ENCODE measurements around the gene FHL1. TPM values are rescaled to one million over a fixed set of nuclear protein-coding genes. Genes with fewer than 3 reads are reported as not detected.
A peak's percentile ranks its signal among the peaks of the same experiment; 100 is the strongest.

Gene FHL1
- total RNA-seq, 1 donor from 2014 or later = 122 TPM

- peak; percentile 65 to 74 for DNase-seq (ENCODE audit: low read depth in 2 of 2)
Observed at GRCh38 chrX:136185401-136186022, 38.2 kb downstream of the FHL1 start.

GRCh38 chrX:136186023-136186413 is 38.7 kb downstream of the FHL1 start:
- DNase-seq (ENCODE audit: low read depth in 2 of 2) = no peak

GRCh38 chrX:136189222-136189621 is 41.9 kb downstream of the FHL1 start:
- peak; percentile 69 to 84 for DNase-seq (ENCODE audit: low read depth in 2 of 2)

- DNase-seq (ENCODE audit: low read depth in 2 of 2) = no peak
Observed at GRCh38 chrX:136190038-136190713, 42.8 kb downstream of the FHL1 start.

- DNase-seq (ENCODE audit: low read depth in 2 of 2) = peak; percentile 75 to 90
Observed at GRCh38 chrX:136191171-136191570, 43.8 kb downstream of the FHL1 start.

- no peak for DNase-seq (ENCODE audit: low read depth in 2 of 2)
Observed at GRCh38 chrX:136192135-136192534, 44.8 kb downstream of the FHL1 start.

GRCh38 chrX:136192839-136193414 is 45.6 kb downstream of the FHL1 start:
- no peak for DNase-seq (ENCODE audit: low read depth in 2 of 2)

- no peak for DNase-seq (ENCODE audit: low read depth in 2 of 2)
Observed at GRCh38 chrX:136193771-136194170, 46.4 kb downstream of the FHL1 start.

- DNase-seq (ENCODE audit: low read depth in 2 of 2) = no peak
Observed at GRCh38 chrX:136194536-136194935, 47.2 kb downstream of the FHL1 start.

GRCh38 chrX:136195247-136195646 is 47.9 kb downstream of the FHL1 start:
- peak in 1 of 2 donors; percentile 86 for DNase-seq (ENCODE audit: low read depth in 2 of 2)

GRCh38 chrX:136196691-136197155 is 49.4 kb downstream of the FHL1 start:
- DNase-seq (ENCODE audit: low read depth in 2 of 2) = no peak

GRCh38 chrX:136198010-136198409 is 50.7 kb downstream of the FHL1 start:
- DNase-seq (ENCODE audit: low read depth in 2 of 2) = no peak

- no peak for DNase-seq (ENCODE audit: low read depth in 2 of 2)
Observed at GRCh38 chrX:136198678-136199243, 51.4 kb downstream of the FHL1 start.

GRCh38 chrX:136199365-136199764 is 52.0 kb downstream of the FHL1 start:
- DNase-seq (ENCODE audit: low read depth in 2 of 2) = no peak

GRCh38 chrX:136200466-136200865 is 53.1 kb downstream of the FHL1 start:
- peak; percentile 53 to 69 for DNase-seq (ENCODE audit: low read depth in 2 of 2)

- no peak for DNase-seq (ENCODE audit: low read depth in 2 of 2)
Observed at GRCh38 chrX:136201601-136202000, 54.3 kb downstream of the FHL1 start.

GRCh38 chrX:136202889-136203288 is 55.6 kb downstream of the FHL1 start:
- no peak for DNase-seq (ENCODE audit: low read depth in 2 of 2)

GRCh38 chrX:136203438-136203837 is 56.1 kb downstream of the FHL1 start:
- no peak for DNase-seq (ENCODE audit: low read depth in 2 of 2)

GRCh38 chrX:136203951-136204350 is 56.6 kb downstream of the FHL1 start:
- no peak for DNase-seq (ENCODE audit: low read depth in 2 of 2)

GRCh38 chrX:136204571-136204970 is 57.2 kb downstream of the FHL1 start:
- peak; percentile 51 to 90 for DNase-seq (ENCODE audit: low read depth in 2 of 2)

GRCh38 chrX:136205882-136206380 is 58.6 kb downstream of the FHL1 start:
- no peak for DNase-seq (ENCODE audit: low read depth in 2 of 2)

GRCh38 chrX:136206916-136207315 is 59.6 kb downstream of the FHL1 start:
- no peak for DNase-seq (ENCODE audit: low read depth in 2 of 2)

Data from lung microvascular endothelial cell (primary cell).